ENCODE data around the gene CFAP97D1. TPM values are rescaled to one million over a fixed set of nuclear protein-coding genes. Genes with fewer than 3 reads are reported as not detected.

The CFAP97D1 gene
- total RNA-seq (2022; extraction: Qiagen RNA extraction), result not detected in 5 replicates

DNA sequence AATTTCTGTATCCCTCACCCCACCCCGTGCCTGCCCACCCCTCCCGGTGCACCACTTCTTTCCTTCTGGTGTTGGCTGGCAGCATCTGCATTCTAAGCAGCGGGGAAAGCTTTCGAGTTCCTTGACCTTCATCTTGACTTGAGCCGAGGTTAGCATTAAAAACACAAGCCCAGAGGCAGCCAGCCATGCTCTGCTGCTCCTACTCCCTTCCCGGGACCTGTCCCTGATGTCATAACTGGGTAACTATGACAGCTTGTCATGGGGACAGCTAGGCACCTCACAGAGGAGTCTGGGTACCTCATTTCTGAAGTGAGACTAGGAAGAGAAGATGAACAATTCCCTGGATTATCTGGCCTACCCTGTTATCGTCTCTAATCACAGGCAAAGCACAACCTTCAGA lies at the start of gene CFAP97D1:
Gene CFAP97D1, plus strand, starts transcription at position 301 of the 400 bp plus-strand sequence. Its CDS starts 28 bp downstream, at position 329.

DNA sequence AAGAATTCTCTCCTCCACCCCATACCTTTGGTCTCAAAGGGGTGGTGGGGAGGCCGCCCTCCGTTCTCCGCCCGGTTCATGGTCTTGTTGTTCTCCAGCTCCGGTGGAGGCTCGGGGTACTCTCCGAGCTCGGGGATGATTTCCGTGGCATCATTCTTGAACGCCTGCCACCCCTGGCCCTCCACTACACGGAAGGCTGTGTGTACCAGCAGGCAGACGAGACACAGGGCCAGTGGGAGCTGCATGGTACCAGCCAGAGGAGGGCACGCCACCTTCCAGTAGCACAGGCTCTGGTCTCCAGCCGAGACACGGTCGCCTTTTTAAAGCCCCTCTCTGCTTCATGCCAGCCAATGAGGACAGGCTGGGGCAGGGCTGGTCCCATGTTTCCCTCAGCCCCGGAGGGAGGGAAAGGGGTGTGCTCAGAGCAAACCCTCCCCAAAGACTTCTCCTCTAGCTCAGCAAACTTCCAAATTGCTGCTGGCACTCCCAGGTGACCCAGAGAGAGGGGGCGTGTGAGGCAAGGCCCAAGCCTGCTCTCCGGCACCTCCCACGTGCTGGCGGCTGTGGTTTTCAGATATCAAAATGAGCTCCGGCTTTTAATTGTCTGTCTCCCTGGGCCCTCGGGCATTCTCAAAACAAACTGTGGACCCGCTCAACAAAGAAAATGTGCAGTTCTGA lies 21.6 kb upstream of the CFAP97D1 start, which contains the start of gene SOST:
Gene SOST, minus strand, starts transcription at position 295 of the 678 bp plus-strand sequence. Its CDS starts 50 bp downstream, at position 245.

GRCh38 chr17:43778337-43779144 lies 1.7 kb upstream of the CFAP97D1 start, which contains the start of gene DUSP3:
Gene DUSP3, minus strand, starts transcription at chr17:43778977. Its CDS starts 53 bp downstream, at chr17:43778924.

GRCh38 chr17:43832976-43833829 lies 53.0 kb downstream of the CFAP97D1 start, which contains the start of gene MPP3:
Gene MPP3, minus strand, starts transcription at chr17:43833146. Its CDS starts 1,240 bp downstream, at chr17:43831906.

Other genes starting within 250 kb of the CFAP97D1 start
- 49.1 to 61.9 TPM (median 55.9 TPM) in 5 replicates for gene ETV4, start 234.1 kb upstream of the CFAP97D1 start, total RNA-seq (2022; extraction: Qiagen RNA extraction)
- gene MEOX1, start 118.5 kb upstream of the CFAP97D1 start, total RNA-seq (2022; extraction: Qiagen RNA extraction), result not detected in 5 replicates
- not detected in 5 replicates for gene SOST, start 21.6 kb upstream of the CFAP97D1 start, total RNA-seq (2022; extraction: Qiagen RNA extraction)
- 57.1 to 63.4 TPM (median 61.1 TPM) in 5 replicates for gene DUSP3, start 1.5 kb upstream of the CFAP97D1 start, total RNA-seq (2022; extraction: Qiagen RNA extraction)
- 15.0 to 19.4 TPM (median 16.5 TPM) in 5 replicates for gene MPP3, start 52.7 kb downstream of the CFAP97D1 start, total RNA-seq (2022; extraction: Qiagen RNA extraction)
- not detected in 5 replicates for gene CD300LG, start 66.7 kb downstream of the CFAP97D1 start, total RNA-seq (2022; extraction: Qiagen RNA extraction)
- 1.1 to 1.8 TPM (median 1.3 TPM) in 5 replicates for gene MPP2, start 127.1 kb downstream of the CFAP97D1 start, total RNA-seq (2022; extraction: Qiagen RNA extraction)
- not detected in 5 replicates for gene PPY, start 162.0 kb downstream of the CFAP97D1 start, total RNA-seq (2022; extraction: Qiagen RNA extraction)
- gene PYY, start 173.5 kb downstream of the CFAP97D1 start, total RNA-seq (2022; extraction: Qiagen RNA extraction), result not detected in 5 replicates
- 0.77 to 1.5 TPM (median 1.1 TPM) in 5 replicates for gene NAGS, start 224.2 kb downstream of the CFAP97D1 start, total RNA-seq (2022; extraction: Qiagen RNA extraction)
- 25.1 to 33.0 TPM (median 30.8 TPM) in 5 replicates for gene TMEM101, start 234.5 kb downstream of the CFAP97D1 start, total RNA-seq (2022; extraction: Qiagen RNA extraction)

All from A549 treated with Mapracorat at 1 μM for 4 hours (cell line).